ENCODE measurements around the gene ABCA2.

The ABCA2 gene

GRCh38 chr9:137031904-137032640 is 4.0 kb upstream of the ABCA2 start, which contains the start of gene FUT7:
Gene FUT7, minus strand, starts transcription at chr9:137032088. Its CDS starts 97 bp downstream, at chr9:137031991.
- peak within 1 kb of the TSS; percentile 74 for H3K4me3 ChIP-seq
- H4K20me1 ChIP-seq = peaks cover 5% of the 10 kb centered on the region
- H3K4me1 ChIP-seq = peaks cover 87% of the 10 kb centered on the region
- peaks cover 6% of the 10 kb centered on the region for H3K36me3 ChIP-seq
- H3K9me3 ChIP-seq = no peaks in the 10 kb centered on the region
- H3K27ac ChIP-seq = peak within 1 kb of the TSS; percentile 94
- H3K27me3 ChIP-seq = no peaks in the 10 kb centered on the region
- no peak for TF ChIP-seq Cebpa-rat (IDR thresholded peaks at IDR 0.05)
- H3K9ac ChIP-seq = peak within 1 kb of the TSS; percentile 80
- peak within 1 kb of the TSS; percentile 94 for H3K4me2 ChIP-seq

- no peaks in the 10 kb centered on the region for H3K27me3 ChIP-seq
- peaks cover 94% of the 10 kb centered on the region for H3K4me1 ChIP-seq
Observed at GRCh38 chr9:137030538-137031527, 2.8 kb upstream of the ABCA2 start.

GRCh38 chr9:137030006-137030405 is 2.0 kb upstream of the ABCA2 start:
- Histone ChIP-seq H3K27me3 (no peaks in the 10 kb centered on the region), H3K36me3 (no peaks in the 10 kb centered on the region), H3K4me1 (peaks cover 94% of the 10 kb centered on the region), H3K4me3 (peak overlapping the region; percentile 74), H3K9me3 (no peaks in the 10 kb centered on the region), H4K20me1 (peaks cover 26% of the 10 kb centered on the region), H3K9ac (peak overlapping the region; percentile 80), H3K4me2 (peak overlapping the region; percentile 94), H3K27ac (peak overlapping the region; percentile 94)
- no peak for TF ChIP-seq Cebpa-rat (IDR thresholded peaks at IDR 0.05)

More at GRCh38 chr9:137030538-137031527, 2.8 kb upstream of the ABCA2 start:
- Histone ChIP-seq H3K4me3 (peak overlapping the region; percentile 74), H3K27ac (peak overlapping the region; percentile 94), H4K20me1 (peaks cover 17% of the 10 kb centered on the region), H3K9me3 (no peaks in the 10 kb centered on the region), H3K4me2 (peak overlapping the region; percentile 94), H3K9ac (peak overlapping the region; percentile 80), H3K36me3 (no peaks in the 10 kb centered on the region)
- peak; percentile 90 for TF ChIP-seq Cebpa-rat (IDR thresholded peaks at IDR 0.05)

- Histone ChIP-seq H3K9ac (peak overlapping the region; percentile 80), H3K4me1 (peaks cover 94% of the 10 kb centered on the region), H3K27me3 (no peaks in the 10 kb centered on the region), H3K4me2 (peak overlapping the region; percentile 94), H3K36me3 (no peaks in the 10 kb centered on the region), H3K27ac (peak overlapping the region; percentile 94), H4K20me1 (peaks cover 30% of the 10 kb centered on the region), H3K9me3 (no peaks in the 10 kb centered on the region), H3K4me3 (peak overlapping the region; percentile 74)
- no peak for TF ChIP-seq Cebpa-rat (IDR thresholded peaks at IDR 0.05)
Observed at GRCh38 chr9:137029058-137029936, 1.3 kb upstream of the ABCA2 start.

- peak overlapping the region; percentile 94 for H3K27ac ChIP-seq
- H3K9ac ChIP-seq = peak overlapping the region; percentile 80
Observed at GRCh38 chr9:137028263-137029057, 423 bp upstream of the ABCA2 start.

GRCh38 chr9:137026828-137027227 is 1.2 kb downstream of the ABCA2 start:
- peak overlapping the region; percentile 74 for H3K4me3 ChIP-seq
- peaks cover 71% of the 10 kb centered on the region for H3K4me1 ChIP-seq
- H3K9me3 ChIP-seq = no peaks in the 10 kb centered on the region
- peaks cover 12% of the 10 kb centered on the region; the same call in 1 of the 2 replicates for H3K36me3 ChIP-seq
- peak overlapping the region; percentile 94 for H3K4me2 ChIP-seq
- no peaks in the 10 kb centered on the region for H3K27me3 ChIP-seq
- H3K9ac ChIP-seq = peak overlapping the region; percentile 80
- peaks cover 41% of the 10 kb centered on the region for H4K20me1 ChIP-seq
- peak overlapping the region; percentile 94 for H3K27ac ChIP-seq
- TF ChIP-seq Cebpa-rat (IDR thresholded peaks at IDR 0.05) = no peak

More at GRCh38 chr9:137028263-137029057, 423 bp upstream of the ABCA2 start:
- Histone ChIP-seq H3K9me3 (no peaks in the 10 kb centered on the region), H4K20me1 (peaks cover 39% of the 10 kb centered on the region), H3K36me3 (0 out of 2 replicates have a peak, but pooled peaks cover 6% of the 10 kb centered on the region), H3K4me3 (peak overlapping the region; percentile 74), H3K27me3 (no peaks in the 10 kb centered on the region), H3K4me2 (peak overlapping the region; percentile 94), H3K4me1 (peaks cover 87% of the 10 kb centered on the region)
- TF ChIP-seq Cebpa-rat (IDR thresholded peaks at IDR 0.05) = no peak

- peaks cover 16% of the 10 kb centered on the region; the same call in 1 of the 2 replicates for H3K36me3 ChIP-seq
- H3K27me3 ChIP-seq = no peaks in the 10 kb centered on the region
- peak overlapping the region; percentile 5; the same call in 1 of the 2 replicates for H3K4me3 ChIP-seq
- 0 out of 2 replicates have a peak overlapping the region, but pooled peaks have one; percentile 28 for H3K9ac ChIP-seq
- no peaks in the 10 kb centered on the region for H3K9me3 ChIP-seq
- peaks cover 66% of the 10 kb centered on the region for H3K4me1 ChIP-seq
- no peak for TF ChIP-seq Cebpa-rat (IDR thresholded peaks at IDR 0.05)
- H3K4me2 ChIP-seq = peak overlapping the region; percentile 94
- peaks cover 44% of the 10 kb centered on the region for H4K20me1 ChIP-seq
- H3K27ac ChIP-seq = no peak overlapping the region; the same call in 1 of the 2 replicates
Observed at GRCh38 chr9:137026384-137026783, 1.7 kb downstream of the ABCA2 start.

GRCh38 chr9:137025517-137025966 is 2.5 kb downstream of the ABCA2 start:
- Histone ChIP-seq H3K9ac (no peak overlapping the region), H4K20me1 (peaks cover 48% of the 10 kb centered on the region), H3K4me2 (peak overlapping the region; percentile 94), H3K27me3 (no peaks in the 10 kb centered on the region), H3K4me3 (no peak overlapping the region), H3K27ac (no peak overlapping the region), H3K9me3 (no peaks in the 10 kb centered on the region), H3K4me1 (peaks cover 58% of the 10 kb centered on the region), H3K36me3 (peaks cover 24% of the 10 kb centered on the region)
- no peak for TF ChIP-seq Cebpa-rat (IDR thresholded peaks at IDR 0.05)
